Loucy (cell line): ENCODE measurements around the gene TTLL5.

Source experiments
- CTCF ChIP-seq: fragments of 200-600 bp; sonication (generic); conservative IDR thresholded peaks from 2 replicates; pipeline ENCODE4 v1.5.1; 2014; ENCODE audit warnings: mild to moderate bottlenecking, antibody characterized with exemption, low read length
- EZH2phosphoT487 ChIP-seq: fragments of 200-600 bp; IDR thresholded peaks from 2 replicates; pipeline ENCODE4 v1.6.1; 2018; ENCODE audit warnings: antibody characterized with exemption, mild to moderate bottlenecking, moderate library complexity, borderline replicate concordance

GRCh38 chr14:75724414-75725204 lies 63.6 kb downstream of the TTLL5 start:
- no peak for TF ChIP-seq CTCF
- no peak for TF ChIP-seq EZH2phosphoT487
